ENCODE results near the gene OSGIN1. TPM values are rescaled to one million over a fixed set of nuclear protein-coding genes. Genes with fewer than 3 reads are reported as not detected.
A peak's percentile ranks its signal among the peaks of the same experiment; 100 is the strongest.

Gene OSGIN1
- total and polyA plus RNA-seq, 2 of the 8 experiments (the other 6 are each of a cell fraction or from before 2014, with no cell fraction given) = 0.58 to 0.76 TPM

GRCh38 chr16:84001726-84002125, 48.7 kb downstream of the OSGIN1 start:
- Histone ChIP-seq H4K5ac (ENCODE audit: insufficient read length, low read depth, low read length) (no peak overlapping the region), H2BK12ac (ENCODE audit: low read depth, low read length) (no peak overlapping the region), H3K9me3 (ENCODE audit: insufficient read depth in 2 of 2, low read depth in 1 of 2, low read length in 1 of 2) (no peaks in the 10 kb centered on the region), H3K36me3 (ENCODE audit: control insufficient read depth in 2 of 4, insufficient read depth in 4 of 4, low read length in 3 of 4) (no peaks in the 10 kb centered on the region), H3K23ac (ENCODE audit: insufficient read length) (no peak overlapping the region), H2BK120ac (replicated peaks; ENCODE audit: low read depth, low read length) (no peak overlapping the region), H3K27ac (ENCODE audit: low read depth, low read length) (no peak overlapping the region), H3K79me1 (ENCODE audit: low read depth, low read length) (no peaks in the 10 kb centered on the region), H2AK5ac (ENCODE audit: low read depth, low read length) (no peak overlapping the region), H3K9ac (replicated peaks in 1 of 4; ENCODE audit: extremely low read depth in 1 of 4, low read depth in 3 of 4, low read length in 3 of 4) (no peak overlapping the region), H3K4me2 (ENCODE audit: insufficient read depth in 1 of 2, low read depth in 2 of 2, low read length in 2 of 2) (no peak overlapping the region), H3K18ac (ENCODE audit: extremely low read depth, low read length) (no peak overlapping the region), H3K56ac (replicated peaks; ENCODE audit: insufficient read length, low read depth, low read length) (no peak overlapping the region), H4K8ac (ENCODE audit: extremely low read depth, insufficient read depth, low read length) (peak overlapping the region; percentile 14; the same call in 1 of the 2 replicates), H2AFZ (ENCODE audit: low read length) (no peak overlapping the region), H3K27me3 (replicated peaks in 1 of 4; ENCODE audit: control insufficient read depth in 3 of 4, extremely low read depth in 1 of 4, insufficient read depth in 3 of 4, low read length in 3 of 4) (no peaks in the 10 kb centered on the region; a peak in 1 of 7 replicates), H2BK15ac (ENCODE audit: low read length) (no peak overlapping the region), H4K91ac (replicated peaks; ENCODE audit: insufficient read length, low read length) (no peak overlapping the region), H2BK5ac (ENCODE audit: low read depth, low read length) (no peak overlapping the region), H4K20me1 (replicated peaks in 1 of 2; ENCODE audit: control insufficient read depth in 1 of 2, insufficient read depth in 2 of 2, low read length in 2 of 2) (no peaks in the 10 kb centered on the region), H3K4me1 (replicated peaks in 1 of 4; ENCODE audit: control insufficient read depth in 3 of 4, insufficient read depth in 4 of 4, low read length in 3 of 4) (no peaks in the 10 kb centered on the region; a peak in 1 of 7 replicates), H3K23me2 (ENCODE audit: low read depth, low read length) (no peaks in the 10 kb centered on the region), H2BK20ac (ENCODE audit: low read length) (no peak overlapping the region), H3K4ac (replicated peaks; ENCODE audit: insufficient read length, low read depth, low read length) (no peak overlapping the region), H3K79me2 (ENCODE audit: control insufficient read depth in 1 of 2, insufficient read depth in 2 of 2, low read length in 2 of 2) (no peaks in the 10 kb centered on the region), H3K14ac (ENCODE audit: insufficient read length) (no peak overlapping the region), H3K4me3 (ENCODE audit: extremely low read depth in 1 of 4, insufficient read depth in 2 of 4, low read depth in 3 of 4, low read length in 4 of 4) (no peak overlapping the region)
- no peak for DNase-seq (ENCODE audit: low read depth in 1 of 2, low spot score in 2 of 2)
- 97% methylated on average over 7 of the region's 7 CpGs; no CpG with 5 or more reads in 1 of the 2 experiments for WGBS, 2 experiments (ENCODE audit: extremely low coverage in 1 of 2, insufficient coverage in 1 of 2, insufficient read length in 1 of 2, insufficient replicate concordance in 2 of 2, low coverage in 1 of 2, low lambda C conversion rate in 2 of 2, missing lambda C conversion rate in 1 of 2)
- no peak for TF ChIP-seq JUN (IDR thresholded peaks at IDR 0.05; ENCODE audit: low read depth, low read length)
- no peak for TF ChIP-seq BCL11A (IDR thresholded peaks at IDR 0.05; ENCODE audit: low read depth in 2 of 2, low read length in 2 of 2)
- no peak for TF ChIP-seq EZH2 (IDR thresholded peaks at IDR 0.05; ENCODE audit: low read depth, low read length, severe bottlenecking)
- TF ChIP-seq FOSL1 (IDR thresholded peaks at IDR 0.05; ENCODE audit: insufficient read depth, low read depth, low read length) = no peak
- no peak for TF ChIP-seq CTBP2 (IDR thresholded peaks at IDR 0.05; ENCODE audit: borderline replicate concordance, insufficient read depth, insufficient read length, low read length)
- TF ChIP-seq CEBPB (IDR thresholded peaks at IDR 0.05; ENCODE audit: low read depth, low read length) = no peak
- TF ChIP-seq, protein P1, sequence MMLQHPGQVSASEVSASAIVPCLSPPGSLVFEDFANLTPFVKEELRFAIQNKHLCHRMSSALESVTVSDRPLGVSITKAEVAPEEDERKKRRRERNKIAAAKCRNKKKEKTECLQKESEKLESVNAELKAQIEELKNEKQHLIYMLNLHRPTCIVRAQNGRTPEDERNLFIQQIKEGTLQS (IDR thresholded peaks at IDR 0.05; ENCODE audit: insufficient read depth, low read depth, low read length) = no peak
- ChIA-PET CTCF (ENCODE audit: partially characterized antibody) (interaction anchor here (0.6 to 3.0 kb wide), 11 partner anchors 9 to 64 kb away, joined by 3 to 10 read pairs (median 4); no protein-coding TSS in a partner anchor), POLR2A (ENCODE audit: partially characterized antibody) (no interaction called here)
- no peak for FAIRE-seq

Measured in H1 (cell line).